Astrocyte (in vitro differentiated cells and primary cell): ENCODE measurements around the gene APBA2. TPM values are rescaled to one million over a fixed set of nuclear protein-coding genes. Genes with fewer than 3 reads are reported as not detected.

Source experiments
- DNase-seq: peaks from one replicate; pipeline ENCODE4 v3.0.0-alpha.2; 2010; ENCODE audit warnings: low read depth
- FAIRE-seq: peaks from 2 replicates; lab custom pipeline; 2011; peaks lifted over from hg19 to GRCh38; lab: Jason Lieb, UNC
- H2AFZ ChIP-seq: 2 replicates; pipeline ENCODE4 v1.6.0; 2012; ENCODE audit warnings: low read depth, low read length, inconsistent platforms
- H3K27ac ChIP-seq: 2 replicates; pipeline ENCODE4 v1.5.1; 2011; ENCODE audit warnings: low read depth, low read length, inconsistent platforms
- H3K27me3 ChIP-seq: 2 replicates; pipeline ENCODE4 v1.6.0; 2011; ENCODE audit warnings: low read length, inconsistent platforms; ENCODE audit not compliant: insufficient read depth
- H3K36me3 ChIP-seq: 2 replicates; pipeline ENCODE4 v1.5.1; 2011; ENCODE audit warnings: low read length, inconsistent platforms; ENCODE audit not compliant: insufficient read depth
- H3K4me1 ChIP-seq: 2 replicates; pipeline ENCODE4 v1.5.1; 2011; ENCODE audit warnings: low read length, inconsistent platforms; ENCODE audit not compliant: insufficient read depth
- H3K4me2 ChIP-seq: 2 replicates; pipeline ENCODE4 v1.6.0; 2012; ENCODE audit warnings: low read length, inconsistent platforms
- H3K4me3 ChIP-seq: 2 replicates; pipeline ENCODE4 v1.5.1; 2011; ENCODE audit warnings: low read depth, mild to moderate bottlenecking, low read length, inconsistent platforms; ENCODE audit not compliant: insufficient read depth
- H3K79me2 ChIP-seq: 2 replicates; pipeline ENCODE4 v1.6.0; 2012; ENCODE audit warnings: mild to moderate bottlenecking, low read length, inconsistent platforms; ENCODE audit not compliant: insufficient read depth
- H3K9ac ChIP-seq: 2 replicates; pipeline ENCODE4 v1.6.0; 2012; ENCODE audit warnings: mild to moderate bottlenecking, low read length, inconsistent platforms
- H3K9me3 ChIP-seq: 2 replicates; pipeline ENCODE4 v1.5.1; 2012; ENCODE audit warnings: low read depth, mild to moderate bottlenecking, low read length, inconsistent platforms; ENCODE audit not compliant: insufficient read depth
- H4K20me1 ChIP-seq: 2 replicates; pipeline ENCODE4 v1.6.0; 2012; ENCODE audit warnings: low read length, inconsistent platforms; ENCODE audit not compliant: insufficient read depth
- H3K27ac Mint-ChIP-seq: one replicate; pipeline ENCODE4 v1.8.0; 2021; ENCODE audit warnings: mild to moderate bottlenecking, mixed read lengths; ENCODE audit not compliant: unreplicated experiment
- H3K27me3 Mint-ChIP-seq: one replicate; pipeline ENCODE4 v1.8.0; 2021; ENCODE audit warnings: low read depth, mixed read lengths; ENCODE audit not compliant: unreplicated experiment
- H3K36me3 Mint-ChIP-seq: one replicate; pipeline ENCODE4 v1.8.0; 2021; ENCODE audit warnings: low read depth, mixed read lengths; ENCODE audit not compliant: unreplicated experiment
- H3K4me1 Mint-ChIP-seq: one replicate; pipeline ENCODE4 v1.8.0; 2021; ENCODE audit warnings: low read depth, mixed read lengths; ENCODE audit not compliant: unreplicated experiment
- H3K4me3 Mint-ChIP-seq: one replicate; pipeline ENCODE4 v1.8.0; 2021; ENCODE audit warnings: mild to moderate bottlenecking, moderate library complexity, mixed read lengths; ENCODE audit not compliant: unreplicated experiment
- H3K9me3 Mint-ChIP-seq: one replicate; pipeline ENCODE4 v1.8.0; 2021; ENCODE audit warnings: mild to moderate bottlenecking, mixed read lengths; ENCODE audit not compliant: unreplicated experiment
- EZH2 ChIP-seq: IDR thresholded peaks from 2 replicates; pipeline ENCODE4 v1.6.1; 2012; ENCODE audit warnings: mild to moderate bottlenecking, low read length, inconsistent platforms; ENCODE audit not compliant: insufficient read depth
- total RNA-seq: library from RNA; stranded (reverse); gene quantifications from 2 replicates; pipeline ENCODE4 v1.2.1, GENCODE V29; 2021
- TF ChIP-seq, protein P1 (sequence below): IDR thresholded peaks from 2 replicates; pipeline ENCODE4 v1.5.1; 2011; ENCODE audit warnings: low read depth, mild to moderate bottlenecking, inconsistent platforms, low read length, moderate library complexity; ENCODE audit not compliant: insufficient read depth

Gene APBA2
- total RNA-seq, 1 donor from 2014 or later = 15.2 TPM

DNA sequence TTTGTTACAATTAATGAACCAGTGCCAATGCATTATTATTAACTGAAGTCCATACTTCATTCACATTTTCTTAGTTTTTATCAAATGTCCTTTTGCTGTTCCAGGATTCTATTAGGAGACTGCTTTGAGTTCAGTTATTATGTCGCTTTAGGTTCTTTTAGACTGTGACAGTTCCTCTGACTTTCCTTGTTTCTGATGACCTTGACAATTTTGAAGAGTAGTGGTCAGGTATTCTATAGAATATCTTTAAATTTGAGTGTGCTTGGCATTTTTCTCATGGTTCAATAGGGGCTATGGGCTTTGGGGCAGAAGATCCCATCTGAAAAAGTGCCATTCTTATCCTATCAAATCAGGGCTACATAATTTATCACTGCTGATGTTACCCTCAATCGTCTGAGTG, 126.3 kb downstream of the APBA2 start:
- H3K27ac ChIP-seq = no peak overlapping the region
- no peaks in the 10 kb centered on the region for H3K36me3 ChIP-seq
- no peaks in the 10 kb centered on the region for H3K79me2 ChIP-seq
- no peaks in the 10 kb centered on the region for H3K4me1 ChIP-seq
- no peak overlapping the region for H3K4me3 ChIP-seq
- H3K27me3 Mint-ChIP-seq = no peaks in the 10 kb centered on the region
- DNase-seq (no peak), FAIRE-seq (no peak)
- no peaks in the 10 kb centered on the region for H3K9me3 Mint-ChIP-seq
- no peak overlapping the region for H2AFZ ChIP-seq
- no peak overlapping the region for H3K9ac ChIP-seq
- H3K4me3 Mint-ChIP-seq = no peak overlapping the region
- peaks cover under 1% of the 10 kb centered on the region for H3K36me3 Mint-ChIP-seq
- H3K27ac Mint-ChIP-seq = no peak overlapping the region
- no peaks in the 10 kb centered on the region for H3K27me3 ChIP-seq
- no peaks in the 10 kb centered on the region for H4K20me1 ChIP-seq
- no peaks in the 10 kb centered on the region for H3K9me3 ChIP-seq
- peaks cover 2% of the 10 kb centered on the region for H3K4me1 Mint-ChIP-seq
- TF ChIP-seq, protein P1, sequence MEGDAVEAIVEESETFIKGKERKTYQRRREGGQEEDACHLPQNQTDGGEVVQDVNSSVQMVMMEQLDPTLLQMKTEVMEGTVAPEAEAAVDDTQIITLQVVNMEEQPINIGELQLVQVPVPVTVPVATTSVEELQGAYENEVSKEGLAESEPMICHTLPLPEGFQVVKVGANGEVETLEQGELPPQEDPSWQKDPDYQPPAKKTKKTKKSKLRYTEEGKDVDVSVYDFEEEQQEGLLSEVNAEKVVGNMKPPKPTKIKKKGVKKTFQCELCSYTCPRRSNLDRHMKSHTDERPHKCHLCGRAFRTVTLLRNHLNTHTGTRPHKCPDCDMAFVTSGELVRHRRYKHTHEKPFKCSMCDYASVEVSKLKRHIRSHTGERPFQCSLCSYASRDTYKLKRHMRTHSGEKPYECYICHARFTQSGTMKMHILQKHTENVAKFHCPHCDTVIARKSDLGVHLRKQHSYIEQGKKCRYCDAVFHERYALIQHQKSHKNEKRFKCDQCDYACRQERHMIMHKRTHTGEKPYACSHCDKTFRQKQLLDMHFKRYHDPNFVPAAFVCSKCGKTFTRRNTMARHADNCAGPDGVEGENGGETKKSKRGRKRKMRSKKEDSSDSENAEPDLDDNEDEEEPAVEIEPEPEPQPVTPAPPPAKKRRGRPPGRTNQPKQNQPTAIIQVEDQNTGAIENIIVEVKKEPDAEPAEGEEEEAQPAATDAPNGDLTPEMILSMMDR = no peak
- TF ChIP-seq EZH2 = no peak
- no peak overlapping the region for H3K4me2 ChIP-seq

DNA sequence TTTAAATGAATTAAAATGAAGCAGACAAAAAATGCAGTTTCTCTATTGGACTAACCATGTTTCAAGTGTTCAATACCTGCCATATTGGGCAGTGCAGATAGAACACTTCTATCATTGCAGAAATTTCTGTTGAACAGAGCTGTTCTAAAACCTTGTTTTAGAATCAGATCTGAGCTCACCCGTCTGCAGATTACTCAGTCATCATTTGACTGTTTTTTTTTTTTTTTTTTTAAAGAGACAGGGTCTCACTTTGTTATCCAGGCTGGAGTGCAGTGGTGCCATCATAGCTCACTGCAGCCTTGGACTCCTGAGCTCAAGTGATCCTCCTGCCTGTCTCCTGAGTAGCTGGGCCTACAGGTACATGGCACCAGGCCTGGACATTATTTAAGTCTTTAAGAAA, 128.7 kb downstream of the APBA2 start:
- H3K4me1 Mint-ChIP-seq = peaks cover 2% of the 10 kb centered on the region
- Histone ChIP-seq H3K4me3 (no peak overlapping the region), H2AFZ (no peak overlapping the region), H3K27me3 (no peaks in the 10 kb centered on the region), H3K9ac (no peak overlapping the region), H3K27ac (no peak overlapping the region), H3K36me3 (no peaks in the 10 kb centered on the region), H3K4me1 (no peaks in the 10 kb centered on the region), H3K4me2 (no peak overlapping the region), H4K20me1 (no peaks in the 10 kb centered on the region), H3K9me3 (no peaks in the 10 kb centered on the region), H3K79me2 (no peaks in the 10 kb centered on the region)
- no peaks in the 10 kb centered on the region for H3K9me3 Mint-ChIP-seq
- H3K27me3 Mint-ChIP-seq = no peaks in the 10 kb centered on the region
- no peaks in the 10 kb centered on the region for H3K36me3 Mint-ChIP-seq
- no peak for FAIRE-seq
- no peak overlapping the region for H3K27ac Mint-ChIP-seq
- TF ChIP-seq, protein P1 = no peak
- no peak for TF ChIP-seq EZH2
- DNase-seq = no peak
- H3K4me3 Mint-ChIP-seq = no peak overlapping the region

DNA sequence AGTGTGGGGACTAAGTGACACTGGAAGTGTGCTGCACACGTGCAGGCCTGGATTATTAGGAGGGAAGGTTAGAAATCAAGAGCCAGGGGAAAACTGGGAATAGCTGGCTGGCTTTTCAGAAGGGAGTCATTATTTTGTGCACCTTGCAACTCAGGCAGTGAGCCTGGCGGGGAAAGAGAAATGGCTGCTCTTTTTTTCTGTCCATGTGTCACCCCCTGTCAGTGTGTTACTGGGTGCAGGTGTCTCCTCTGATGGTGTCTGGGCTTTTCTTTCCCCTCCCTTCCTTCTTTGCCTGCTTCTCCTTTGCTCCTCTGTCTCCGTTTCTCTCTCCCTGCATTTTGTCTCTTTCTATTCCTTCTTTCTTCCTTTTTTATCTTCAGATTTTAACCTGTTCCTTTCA, 130.7 kb downstream of the APBA2 start:
- no peaks in the 10 kb centered on the region for H3K9me3 ChIP-seq
- no peaks in the 10 kb centered on the region for H3K9me3 Mint-ChIP-seq
- FAIRE-seq (no peak), DNase-seq (no peak)
- H3K27me3 Mint-ChIP-seq = no peaks in the 10 kb centered on the region
- H3K36me3 Mint-ChIP-seq = no peaks in the 10 kb centered on the region
- no peaks in the 10 kb centered on the region for H4K20me1 ChIP-seq
- H3K4me2 ChIP-seq = no peak overlapping the region
- H3K27ac Mint-ChIP-seq = no peak overlapping the region
- peaks cover 2% of the 10 kb centered on the region for H3K4me1 Mint-ChIP-seq
- no peak overlapping the region for H3K4me3 ChIP-seq
- H3K4me3 Mint-ChIP-seq = no peak overlapping the region
- TF ChIP-seq EZH2 = no peak
- TF ChIP-seq, protein P1 = no peak
- H3K79me2 ChIP-seq = no peaks in the 10 kb centered on the region
- H3K4me1 ChIP-seq = no peaks in the 10 kb centered on the region
- no peak overlapping the region for H3K27ac ChIP-seq
- H3K27me3 ChIP-seq = no peaks in the 10 kb centered on the region
- no peaks in the 10 kb centered on the region for H3K36me3 ChIP-seq
- no peak overlapping the region for H2AFZ ChIP-seq
- no peak overlapping the region for H3K9ac ChIP-seq
